Measurements from ENCODE around the gene MTR. TPM values are rescaled to one million over a fixed set of nuclear protein-coding genes. Genes with fewer than 3 reads are reported as not detected.

The MTR gene
- total RNA-seq, 1 experiment from 2014 or later: 15.3 TPM

GRCh38 chr1:236761397-236762132 lies 33.5 kb upstream of the MTR start:
- no peaks in the 10 kb centered on the region for H3K27me3 ChIP-seq (ENCODE audit: control insufficient read depth, insufficient read depth, low read length)
- DNase-seq: no peak
- H3K4me3 ChIP-seq (ENCODE audit: insufficient read depth, low read depth, low read length): no peak overlapping the region
- peaks cover 1% of the 10 kb centered on the region for H3K36me3 ChIP-seq (replicated peaks; ENCODE audit: control insufficient read depth, insufficient read depth, low read length)

- no peak overlapping the region for H3K4me3 ChIP-seq (ENCODE audit: insufficient read depth, low read depth, low read length)
- peaks cover 1% of the 10 kb centered on the region for H3K36me3 ChIP-seq (replicated peaks; ENCODE audit: control insufficient read depth, insufficient read depth, low read length)
- no peaks in the 10 kb centered on the region for H3K27me3 ChIP-seq (ENCODE audit: control insufficient read depth, insufficient read depth, low read length)
- DNase-seq: no peak
These were observed 32.7 kb upstream of the MTR start for GRCh38 chr1:236762410-236762809.

GRCh38 chr1:236765831-236766230 lies 29.3 kb upstream of the MTR start:
- no peaks in the 10 kb centered on the region for H3K36me3 ChIP-seq (replicated peaks; ENCODE audit: control insufficient read depth, insufficient read depth, low read length)
- no peaks in the 10 kb centered on the region for H3K27me3 ChIP-seq (ENCODE audit: control insufficient read depth, insufficient read depth, low read length)
- no peak for DNase-seq
- no peak overlapping the region for H3K4me3 ChIP-seq (ENCODE audit: insufficient read depth, low read depth, low read length)

GRCh38 chr1:236766506-236766905 lies 28.6 kb upstream of the MTR start:
- Histone ChIP-seq H3K4me3 (ENCODE audit: insufficient read depth, low read depth, low read length) (no peak overlapping the region), H3K27me3 (ENCODE audit: control insufficient read depth, insufficient read depth, low read length) (no peaks in the 10 kb centered on the region), H3K36me3 (replicated peaks; ENCODE audit: control insufficient read depth, insufficient read depth, low read length) (no peaks in the 10 kb centered on the region)
- no peak for DNase-seq

GRCh38 chr1:236767276-236767675 lies 27.8 kb upstream of the MTR start:
- Histone ChIP-seq H3K4me3 (ENCODE audit: insufficient read depth, low read depth, low read length) (no peak overlapping the region), H3K27me3 (ENCODE audit: control insufficient read depth, insufficient read depth, low read length) (no peaks in the 10 kb centered on the region), H3K36me3 (replicated peaks; ENCODE audit: control insufficient read depth, insufficient read depth, low read length) (no peaks in the 10 kb centered on the region)
- no peak for DNase-seq

- no peaks in the 10 kb centered on the region for H3K36me3 ChIP-seq (replicated peaks; ENCODE audit: control insufficient read depth, insufficient read depth, low read length)
- peak; percentile 28 for DNase-seq
- no peak overlapping the region for H3K4me3 ChIP-seq (ENCODE audit: insufficient read depth, low read depth, low read length)
- H3K27me3 ChIP-seq (ENCODE audit: control insufficient read depth, insufficient read depth, low read length): no peaks in the 10 kb centered on the region
These were observed 26.5 kb upstream of the MTR start for GRCh38 chr1:236768601-236769000.

DNA sequence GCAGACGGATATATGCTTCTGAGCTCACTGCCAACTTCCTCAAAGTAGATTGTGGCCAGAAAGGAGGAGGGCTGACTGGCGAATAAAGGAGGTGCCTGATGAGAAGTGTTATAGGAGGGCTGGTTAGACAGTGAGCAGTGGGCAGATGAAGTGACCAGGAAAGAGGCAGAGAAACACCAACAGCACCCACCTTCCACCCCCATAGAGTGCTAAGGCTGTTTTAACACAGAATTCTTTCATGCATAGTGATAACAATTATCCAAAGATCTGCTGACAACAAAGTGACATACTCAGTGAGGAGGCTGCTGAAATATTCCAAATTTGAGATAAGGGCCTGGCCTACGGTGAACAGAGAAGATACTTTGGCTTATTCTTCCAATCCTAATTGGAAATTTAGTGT lies 21.2 kb upstream of the MTR start:
- Histone ChIP-seq H3K36me3 (replicated peaks; ENCODE audit: control insufficient read depth, insufficient read depth, low read length) (no peaks in the 10 kb centered on the region), H3K27me3 (ENCODE audit: control insufficient read depth, insufficient read depth, low read length) (no peaks in the 10 kb centered on the region), H3K4me3 (ENCODE audit: insufficient read depth, low read depth, low read length) (no peak overlapping the region)
- DNase-seq: no peak

DNA sequence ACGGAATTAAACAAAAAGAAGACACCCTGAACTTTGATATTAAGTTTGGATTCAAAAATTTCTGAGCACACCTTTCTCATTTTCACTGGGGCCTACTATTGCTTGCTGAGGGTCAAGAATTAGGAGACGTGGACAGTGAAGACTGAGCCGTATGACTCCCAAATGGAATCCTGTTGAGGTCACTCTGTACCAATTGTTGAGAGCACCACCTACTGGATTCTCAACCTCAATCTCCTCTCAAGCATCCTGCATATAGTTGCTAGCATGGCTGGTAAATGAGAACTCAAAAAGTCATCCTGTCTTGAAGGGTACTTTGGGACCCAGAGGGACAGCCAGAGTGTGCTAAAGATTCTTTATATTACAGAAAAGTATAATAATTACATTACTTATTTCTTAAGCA lies 20.2 kb upstream of the MTR start:
- DNase-seq: peak; percentile 68
- H3K36me3 ChIP-seq (replicated peaks; ENCODE audit: control insufficient read depth, insufficient read depth, low read length): no peaks in the 10 kb centered on the region
- no peaks in the 10 kb centered on the region for H3K27me3 ChIP-seq (ENCODE audit: control insufficient read depth, insufficient read depth, low read length)

GRCh38 chr1:236779312-236779711 lies 15.8 kb upstream of the MTR start:
- DNase-seq: no peak
- no peaks in the 10 kb centered on the region for H3K27me3 ChIP-seq (ENCODE audit: control insufficient read depth, insufficient read depth, low read length)
- no peaks in the 10 kb centered on the region for H3K36me3 ChIP-seq (replicated peaks; ENCODE audit: control insufficient read depth, insufficient read depth, low read length)
- H3K4me3 ChIP-seq (ENCODE audit: insufficient read depth, low read depth, low read length): no peak overlapping the region

More for the DNA sequence above, 20.2 kb upstream of the MTR start:
- no peak overlapping the region for H3K4me3 ChIP-seq (ENCODE audit: insufficient read depth, low read depth, low read length)

DNA sequence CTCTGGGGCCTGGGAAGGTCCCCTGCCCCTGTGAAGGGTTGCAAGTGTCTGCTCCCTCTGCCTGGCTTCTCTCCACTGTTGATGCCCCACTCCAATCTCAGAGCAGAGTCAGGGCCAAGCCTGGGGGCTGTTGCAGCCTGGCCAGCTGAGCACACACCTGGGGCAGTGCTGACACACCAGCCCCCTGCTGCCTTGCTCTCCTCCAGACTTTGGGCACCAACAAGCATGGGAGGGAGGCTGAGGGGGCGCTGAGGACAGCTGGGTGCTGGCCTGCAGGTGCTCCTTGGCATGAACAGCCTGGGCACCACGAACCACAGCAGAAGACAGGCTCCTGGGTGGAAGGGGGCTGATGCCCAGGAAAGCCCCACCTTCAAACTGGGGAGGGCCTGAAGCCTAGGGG lies 9.6 kb upstream of the MTR start:
- Histone ChIP-seq H3K27me3 (ENCODE audit: control insufficient read depth, insufficient read depth, low read length) (no peaks in the 10 kb centered on the region), H3K36me3 (replicated peaks; ENCODE audit: control insufficient read depth, insufficient read depth, low read length) (no peaks in the 10 kb centered on the region), H3K4me3 (ENCODE audit: insufficient read depth, low read depth, low read length) (no peak overlapping the region)
- no peak for DNase-seq

DNA sequence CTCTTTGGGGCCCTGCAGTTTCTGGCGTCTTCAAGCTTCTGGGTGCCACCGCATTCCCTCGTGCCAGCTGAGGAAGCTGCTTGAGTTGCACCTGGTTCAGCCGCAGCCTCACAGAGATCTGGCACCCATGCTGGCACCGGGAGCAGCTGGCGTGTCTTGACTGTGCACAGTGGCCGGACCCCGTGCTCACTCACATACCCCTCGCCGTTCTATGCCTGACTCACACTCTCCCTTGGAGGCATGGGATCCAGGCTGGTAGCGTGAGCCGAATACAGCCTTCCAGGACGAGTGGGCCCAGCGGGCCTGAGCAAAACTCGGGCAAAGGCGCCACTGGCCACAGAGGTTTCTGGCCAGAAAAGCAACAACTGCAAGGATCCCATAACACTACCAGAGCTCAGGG lies 8.6 kb upstream of the MTR start:
- H3K27me3 ChIP-seq (ENCODE audit: control insufficient read depth, insufficient read depth, low read length): no peaks in the 10 kb centered on the region; the same call in 1 of the 2 replicates
- no peaks in the 10 kb centered on the region for H3K36me3 ChIP-seq (replicated peaks; ENCODE audit: control insufficient read depth, insufficient read depth, low read length)
- no peak for DNase-seq
- H3K4me3 ChIP-seq (ENCODE audit: insufficient read depth, low read depth, low read length): no peak overlapping the region

GRCh38 chr1:236794585-236795034 lies 482 bp upstream of the MTR start:
- H3K4me3 ChIP-seq (ENCODE audit: insufficient read depth, low read depth, low read length): peak overlapping the region; percentile 98
- H3K36me3 ChIP-seq (replicated peaks; ENCODE audit: control insufficient read depth, insufficient read depth, low read length): no peaks in the 10 kb centered on the region
- DNase-seq: no peak
- peaks cover 5% of the 10 kb centered on the region for H3K27me3 ChIP-seq (ENCODE audit: control insufficient read depth, insufficient read depth, low read length)

GRCh38 chr1:236795757-236796667 lies 920 bp downstream of the MTR start:
- Histone ChIP-seq H3K27me3 (ENCODE audit: control insufficient read depth, insufficient read depth, low read length) (peaks cover 5% of the 10 kb centered on the region), H3K36me3 (replicated peaks; ENCODE audit: control insufficient read depth, insufficient read depth, low read length) (no peaks in the 10 kb centered on the region), H3K4me3 (ENCODE audit: insufficient read depth, low read depth, low read length) (peak overlapping the region; percentile 98)
- DNase-seq: no peak

DNA sequence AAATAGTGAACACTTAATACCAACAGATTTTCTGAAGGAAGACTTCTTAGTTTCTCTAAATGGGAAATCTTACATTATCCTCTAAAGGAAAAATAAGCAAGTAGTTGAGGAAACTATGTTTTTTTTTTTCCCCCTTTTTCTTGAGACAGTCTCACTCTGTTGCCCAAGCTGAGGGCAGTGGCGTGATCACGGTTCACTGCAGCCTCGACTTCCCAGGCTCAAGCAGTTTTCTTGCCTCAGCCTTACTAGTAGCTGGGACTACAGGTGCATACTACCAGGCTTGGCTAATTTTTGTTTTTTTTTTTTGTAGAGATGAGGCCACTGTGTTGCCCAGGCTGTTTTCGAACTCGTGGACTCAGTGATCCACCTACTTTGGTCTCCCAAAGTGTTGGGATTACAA lies 3.9 kb downstream of the MTR start:
- Histone ChIP-seq H3K27me3 (ENCODE audit: control insufficient read depth, insufficient read depth, low read length) (peaks cover 5% of the 10 kb centered on the region), H3K4me3 (ENCODE audit: insufficient read depth, low read depth, low read length) (no peak overlapping the region), H3K36me3 (replicated peaks; ENCODE audit: control insufficient read depth, insufficient read depth, low read length) (no peaks in the 10 kb centered on the region)
- DNase-seq: no peak
